NCI-H524 treated with DMSO at 0.1 percent for 48 hours (cell line): ENCODE measurements around the gene MTRF1L.
"Not testable (repeated sequence)": the region's sequence is repeated elsewhere in the genome, so short reads cannot be mapped to it uniquely, and the experiment has no call there.

Experiments
- DNase-seq: peaks from one replicate; lab custom pipeline; 2025; lab: John Stamatoyannopoulos, UW

Gene MTRF1L

GRCh38 chr6:152969688-152970418 lies 32.7 kb downstream of the MTRF1L start:
- DNase-seq: no peak

GRCh38 chr6:152966168-152966894 lies 36.2 kb downstream of the MTRF1L start:
- not testable (repeated sequence) for DNase-seq

GRCh38 chr6:152959333-152959732 lies 43.2 kb downstream of the MTRF1L start:
- no peak for DNase-seq

GRCh38 chr6:152957796-152958195 lies 44.7 kb downstream of the MTRF1L start:
- no peak for DNase-seq

- no peak for DNase-seq
Observed at GRCh38 chr6:152954443-152954842, 48.1 kb downstream of the MTRF1L start.

- peak; percentile 13 for DNase-seq
Observed at GRCh38 chr6:152952866-152953509, 49.5 kb downstream of the MTRF1L start.

- DNase-seq: no peak
Observed at GRCh38 chr6:152952045-152952444, 50.5 kb downstream of the MTRF1L start.

- no peak for DNase-seq
Observed at GRCh38 chr6:152950240-152950639, 52.3 kb downstream of the MTRF1L start.

GRCh38 chr6:152948150-152948768 lies 54.2 kb downstream of the MTRF1L start:
- DNase-seq: peak; percentile 17

- DNase-seq: no peak
Observed at GRCh38 chr6:152946995-152947394, 55.5 kb downstream of the MTRF1L start.

- no peak for DNase-seq
Observed at GRCh38 chr6:152946484-152946883, 56.0 kb downstream of the MTRF1L start.

- no peak for DNase-seq
Observed at GRCh38 chr6:152943260-152943897, 59.1 kb downstream of the MTRF1L start.

- no peak for DNase-seq
Observed at GRCh38 chr6:152942319-152942869, 60.1 kb downstream of the MTRF1L start.

GRCh38 chr6:152941746-152942145 lies 60.8 kb downstream of the MTRF1L start:
- no peak for DNase-seq
